SKM-1 treated with dmso at 0.1 percent for 144 hours (cell line): ENCODE data around the gene VPS8.
A peak's percentile ranks its signal among the peaks of the same experiment; 100 is the strongest.
"Not testable (repeated sequence)": the region's sequence is repeated elsewhere in the genome, so short reads cannot be mapped to it uniquely, and the experiment has no call there.

Experiments
- DNase-seq: peaks from one replicate; lab custom pipeline; 2025; ENCODE audit not compliant: unreplicated experiment; lab: John Stamatoyannopoulos, UW

Gene VPS8

GRCh38 chr3:184864000-184864399 is 52.0 kb downstream of the VPS8 start:
- no peak for DNase-seq

- no peak for DNase-seq
Measured at GRCh38 chr3:184868477-184868876, 56.5 kb downstream of the VPS8 start.

- DNase-seq = no peak
Measured at GRCh38 chr3:184872200-184872599, 60.2 kb downstream of the VPS8 start.

GRCh38 chr3:184873141-184873540 is 61.2 kb downstream of the VPS8 start:
- DNase-seq = no peak

GRCh38 chr3:184874709-184875644 is 63.0 kb downstream of the VPS8 start:
- DNase-seq = peak; percentile 34

- no peak for DNase-seq
Measured at GRCh38 chr3:184880276-184881019, 68.5 kb downstream of the VPS8 start.

- DNase-seq = no peak
Measured at GRCh38 chr3:184884359-184885017, 72.5 kb downstream of the VPS8 start.

- no peak for DNase-seq
Measured at GRCh38 chr3:184885112-184885511, 73.1 kb downstream of the VPS8 start.

- DNase-seq = no peak
Measured at GRCh38 chr3:184887574-184887973, 75.6 kb downstream of the VPS8 start.

GRCh38 chr3:184889312-184889904 is 77.4 kb downstream of the VPS8 start:
- DNase-seq = no peak

GRCh38 chr3:184894051-184894450 is 82.1 kb downstream of the VPS8 start:
- no peak for DNase-seq

- no peak for DNase-seq
Measured at GRCh38 chr3:184895350-184895749, 83.4 kb downstream of the VPS8 start.

- no peak for DNase-seq
Measured at GRCh38 chr3:184896336-184896735, 84.4 kb downstream of the VPS8 start.

GRCh38 chr3:184899953-184900595 is 88.1 kb downstream of the VPS8 start:
- no peak for DNase-seq

GRCh38 chr3:184907031-184907430 is 95.1 kb downstream of the VPS8 start:
- not testable (repeated sequence) for DNase-seq

- no peak for DNase-seq
Measured at GRCh38 chr3:184907681-184908649, 96.0 kb downstream of the VPS8 start.

GRCh38 chr3:184908859-184909258 is 96.9 kb downstream of the VPS8 start:
- no peak for DNase-seq

GRCh38 chr3:184910664-184911063 is 98.7 kb downstream of the VPS8 start:
- DNase-seq = no peak

GRCh38 chr3:184911570-184911969 is 99.6 kb downstream of the VPS8 start:
- no peak for DNase-seq

GRCh38 chr3:184912163-184912562 is 100.2 kb downstream of the VPS8 start:
- DNase-seq = no peak
